HEK293 (cell line): ENCODE data around the gene MFGE8.
"Not testable (repeated sequence)": the region's sequence is repeated elsewhere in the genome, so short reads cannot be mapped to it uniquely, and the experiment has no call there.

ENCODE experiments used
- CTCF ChIA-PET: fragments of 350-600 bp; formaldehyde crosslinking; extraction: SDS; loops from one replicate; lab custom pipeline; 2021; ENCODE audit warnings: antibody characterized with exemption; lab: Yijun Ruan, JAX
- POLR2A ChIA-PET: fragments of 300-600 bp; formaldehyde crosslinking; extraction: SDS; loops from one replicate; lab custom pipeline; 2020; ENCODE audit warnings: antibody characterized with exemption, inconsistent platforms; lab: Yijun Ruan, JAX
- H3K27ac ChIP-seq: fragments of 200-500 bp; sonication (Bioruptor generic); 2 replicates; pipeline ENCODE4 v1.5.1; 2014; ENCODE audit warnings: low read depth, low read length, control low read depth, inconsistent platforms; ENCODE audit errors: extremely low read depth
- H3K36me3 ChIP-seq, 2 experiments: fragments of 200-500 bp in 1 of 2; sonication (Bioruptor generic) in 1 of 2; 1 replicate in 1 of 2; 2 replicates in 1 of 2; pipeline ENCODE4 v1.5.1; 2014 to 2017; ENCODE audit warnings: inconsistent platforms in 2 of 2, low read length in 2 of 2; ENCODE audit not compliant: control insufficient read depth in 2 of 2, insufficient read depth in 1 of 2
- H3K4me1 ChIP-seq: fragments of 200-500 bp; sonication (Bioruptor generic); 2 replicates; pipeline ENCODE4 v1.5.1; 2014; ENCODE audit warnings: mild to moderate bottlenecking, low read length, inconsistent platforms; ENCODE audit not compliant: control insufficient read depth, insufficient read depth
- H3K4me3 ChIP-seq: 2 replicates; pipeline ENCODE4 v1.5.1; 2011; ENCODE audit warnings: low read depth, mild to moderate bottlenecking, control low read depth, low read length, moderate library complexity
- H3K9me3 ChIP-seq: fragments of 200-500 bp; sonication (Bioruptor generic); 2 replicates; pipeline ENCODE4 v1.5.1; 2014; ENCODE audit warnings: low read depth, low read length, inconsistent platforms; ENCODE audit not compliant: control insufficient read depth, insufficient read depth
- GLIS1 ChIP-seq: fragments of 450-650 bp; formaldehyde crosslinking; IDR thresholded peaks from 2 replicates; pipeline ENCODE4 v1.5.1; 2016; ENCODE audit warnings: missing biosample characterization, missing genetic modification characterization
- HOXD13 ChIP-seq: sonication (generic); formaldehyde crosslinking; IDR thresholded peaks from 2 replicates; pipeline ENCODE4 v1.8.0; 2022; ENCODE audit warnings: missing genetic modification reagents, borderline replicate concordance
- SETDB1 ChIP-seq: IDR thresholded peaks from one replicate; pipeline ENCODE4 v1.6.1; 2017; ENCODE audit warnings: mild to moderate bottlenecking, low read length, moderate library complexity, mixed read lengths; ENCODE audit not compliant: insufficient read length
- TCF7L2 ChIP-seq: IDR thresholded peaks from 2 replicates; pipeline ENCODE4 v1.6.1; 2011; ENCODE audit warnings: low read depth, mild to moderate bottlenecking, inconsistent platforms, low read length, moderate library complexity, borderline replicate concordance
- YY1 ChIP-seq: fragments of 450-650 bp; formaldehyde crosslinking; IDR thresholded peaks from 2 replicates; pipeline ENCODE4 v1.5.1; 2018; ENCODE audit warnings: missing biosample characterization, missing genetic modification characterization
- ZBTB10 ChIP-seq: fragments of 450-650 bp; formaldehyde crosslinking; IDR thresholded peaks from 2 replicates; pipeline ENCODE4 v1.5.1; 2016; ENCODE audit warnings: missing biosample characterization, missing genetic modification characterization
- ZFP37 ChIP-seq: fragments of 450-650 bp; formaldehyde crosslinking; IDR thresholded peaks from 2 replicates; pipeline ENCODE4 v1.5.1; 2016; ENCODE audit warnings: missing biosample characterization, missing genetic modification characterization
- ZNF366 ChIP-seq: fragments of 450-650 bp; formaldehyde crosslinking; conservative IDR thresholded peaks from 2 replicates; pipeline ENCODE4 v1.5.1; 2016; ENCODE audit warnings: missing biosample characterization, missing genetic modification characterization
- ZNF473 ChIP-seq: fragments of 450-650 bp; formaldehyde crosslinking; IDR thresholded peaks from 2 replicates; pipeline ENCODE4 v1.5.1; 2017; ENCODE audit warnings: missing biosample characterization, missing genetic modification characterization
- ZNF555 ChIP-seq: fragments of 450-650 bp; formaldehyde crosslinking; conservative IDR thresholded peaks from 2 replicates; pipeline ENCODE4 v1.5.1; 2017; ENCODE audit warnings: missing biosample characterization, mild to moderate bottlenecking, missing genetic modification characterization, inconsistent platforms
- ZNF596 ChIP-seq: fragments of 450-650 bp; IDR thresholded peaks from 2 replicates; pipeline ENCODE4 v1.5.0; 2018; ENCODE audit warnings: missing biosample characterization, mild to moderate bottlenecking, missing genetic modification characterization, moderate library complexity
- ZNF610 ChIP-seq: fragments of 450-650 bp; formaldehyde crosslinking; IDR thresholded peaks from 2 replicates; pipeline ENCODE4 v1.5.1; 2016; ENCODE audit warnings: missing biosample characterization, missing genetic modification characterization, borderline replicate concordance
- ZNF670 ChIP-seq: fragments of 450-650 bp; formaldehyde crosslinking; IDR thresholded peaks from 2 replicates; pipeline ENCODE4 v1.5.1; 2016; ENCODE audit warnings: missing biosample characterization, missing genetic modification characterization, low read depth

MFGE8 gene

GRCh38 chr15:88939486-88939806, 26.3 kb upstream of the MFGE8 start:
- H3K36me3 ChIP-seq: no peaks in the 10 kb centered on the region
- ChIA-PET CTCF (interaction anchor here (0.6 to 1.2 kb wide), 2 partner anchors 34 to 267 kb away, joined by 4 to 5 read pairs; no protein-coding TSS in a partner anchor), POLR2A (no interaction called here)
- no peaks in the 10 kb centered on the region for H3K4me1 ChIP-seq
- no peak overlapping the region for H3K27ac ChIP-seq
- no peak overlapping the region for H3K4me3 ChIP-seq
- H3K9me3 ChIP-seq: no peaks in the 10 kb centered on the region
- TF ChIP-seq ZNF366 (tag by site-specific recombination) (no peak), ZNF596 (tag by site-specific recombination) (peak; percentile 97)

GRCh38 chr15:88938802-88939485, 25.8 kb upstream of the MFGE8 start:
- CTCF ChIA-PET: interaction anchor here (0.7 to 1.7 kb wide), 4 partner anchors 33 to 191 kb away, joined by 3 to 5 read pairs (median 3); no protein-coding TSS in a partner anchor

GRCh38 chr15:88934449-88934848, 21.3 kb upstream of the MFGE8 start:
- peak; percentile 75 for TF ChIP-seq SETDB1
- H3K4me3 ChIP-seq, H3K36me3 ChIP-seq, H3K9me3 ChIP-seq, H3K27ac ChIP-seq, POLR2A ChIA-PET, H3K4me1 ChIP-seq: not testable (repeated sequence)
- CTCF ChIA-PET: interaction anchor here (1.1 kb wide), 1 partner anchor 30 kb away, joined by 3 read pairs; no protein-coding TSS in a partner anchor

More at GRCh38 chr15:88938802-88939485, 25.8 kb upstream of the MFGE8 start:
- H3K36me3 ChIP-seq: no peaks in the 10 kb centered on the region
- POLR2A ChIA-PET: no interaction called here
- peak; percentile 35; the same call in 1 of the 2 replicates for TF ChIP-seq ZNF366 (tag by site-specific recombination)
- TF ChIP-seq SETDB1: no peak
- no peaks in the 10 kb centered on the region for H3K9me3 ChIP-seq
- no peak overlapping the region for H3K4me3 ChIP-seq
- H3K27ac ChIP-seq: no peak overlapping the region
- H3K4me1 ChIP-seq: no peaks in the 10 kb centered on the region

GRCh38 chr15:88932875-88933330, 19.7 kb upstream of the MFGE8 start:
- no peak overlapping the region for H3K4me3 ChIP-seq
- CTCF ChIA-PET: interaction anchor here (0.7 kb wide), 1 partner anchor 242 kb away, joined by 3 read pairs; no protein-coding TSS in a partner anchor
- POLR2A ChIA-PET: no interaction called here

More at GRCh38 chr15:88932875-88933330, 19.7 kb upstream of the MFGE8 start:
- TF ChIP-seq ZNF555 (tag by site-specific recombination): no peak
- no peak for TF ChIP-seq ZBTB10 (tag by site-specific recombination)
- no peak for TF ChIP-seq ZNF670
- TF ChIP-seq YY1 (tag by site-specific recombination): no peak
- TF ChIP-seq ZNF610 (tag by site-specific recombination): no peak
- TF ChIP-seq HOXD13 (CRISPR knock-in tag): no peak
- no peak for TF ChIP-seq ZNF473
- no peak for TF ChIP-seq GLIS1 (tag by site-specific recombination)
- no peak for TF ChIP-seq TCF7L2
- no peak for TF ChIP-seq ZFP37
- H3K4me1 ChIP-seq: no peaks in the 10 kb centered on the region; the same call in 1 of the 2 replicates
- no peak overlapping the region for H3K27ac ChIP-seq
- no peaks in the 10 kb centered on the region for H3K36me3 ChIP-seq
- H3K9me3 ChIP-seq: no peaks in the 10 kb centered on the region
